H9 (cell line): ENCODE results near the gene LYPD1. TPM values are rescaled to one million over a fixed set of nuclear protein-coding genes. Genes with fewer than 3 reads are reported as not detected.

ENCODE experiments used
- DNase-seq: peaks from one replicate; pipeline ENCODE4 v3.0.0-alpha.2; 2017
- H2AFZ ChIP-seq: one replicate; pipeline ENCODE4 v1.6.1; 2013; ENCODE audit warnings: mild to moderate bottlenecking, low read length, control low read depth, moderate library complexity
- H2AK5ac ChIP-seq: 2 replicates; pipeline ENCODE4 v1.6.1; 2013; ENCODE audit warnings: low read length, control low read depth, mixed read lengths; ENCODE audit not compliant: insufficient read length
- H2BK120ac ChIP-seq: one replicate; pipeline ENCODE4 v1.6.1; 2013; ENCODE audit warnings: low read depth, mild to moderate bottlenecking, low read length, control low read depth, inconsistent platforms; ENCODE audit not compliant: poor library complexity, severe bottlenecking
- H2BK12ac ChIP-seq: 2 replicates; pipeline ENCODE4 v1.6.1; 2013; ENCODE audit warnings: low read length, control low read depth, mixed read lengths, low read depth; ENCODE audit not compliant: insufficient read length
- H2BK15ac ChIP-seq: 2 replicates; pipeline ENCODE4 v1.6.1; 2013; ENCODE audit warnings: low read depth, low read length, control low read depth
- H2BK20ac ChIP-seq: one replicate; pipeline ENCODE4 v1.6.1; 2013; ENCODE audit warnings: low read depth, mild to moderate bottlenecking, low read length, control low read depth, inconsistent platforms; ENCODE audit not compliant: poor library complexity, severe bottlenecking
- H2BK5ac ChIP-seq: 2 replicates; pipeline ENCODE4 v1.6.1; 2013; ENCODE audit warnings: low read length, control low read depth, mixed read lengths; ENCODE audit not compliant: insufficient read length
- H3K14ac ChIP-seq: 2 replicates; pipeline ENCODE4 v1.6.1; 2013; ENCODE audit warnings: low read length, control low read depth; ENCODE audit not compliant: insufficient read depth
- H3K18ac ChIP-seq: 2 replicates; pipeline ENCODE4 v1.6.1; 2013; ENCODE audit warnings: low read depth, mild to moderate bottlenecking, mixed read lengths, low read length, control low read depth; ENCODE audit not compliant: insufficient read length
- H3K23ac ChIP-seq: 2 replicates; pipeline ENCODE4 v1.6.1; 2013; ENCODE audit warnings: low read length, control low read depth, mixed read lengths, low read depth; ENCODE audit not compliant: insufficient read length
- H3K23me2 ChIP-seq: 2 replicates; pipeline ENCODE4 v1.6.1; 2013; ENCODE audit warnings: low read depth, mild to moderate bottlenecking, mixed read lengths, low read length, control low read depth; ENCODE audit not compliant: insufficient read length, poor library complexity, severe bottlenecking
- H3K27ac ChIP-seq: 2 replicates; pipeline ENCODE4 v1.5.1; 2013; ENCODE audit warnings: low read length, control low read depth, mixed read lengths, low read depth; ENCODE audit not compliant: insufficient read length
- H3K27me3 ChIP-seq: 2 replicates; pipeline ENCODE4 v1.6.1; 2013; ENCODE audit warnings: low read length, control low read depth, inconsistent platforms; ENCODE audit not compliant: insufficient read depth
- H3K4ac ChIP-seq: 2 replicates; pipeline ENCODE4 v1.6.1; 2013; ENCODE audit warnings: low read depth, mild to moderate bottlenecking, control low read depth, inconsistent platforms, low read length, moderate library complexity
- H3K4me1 ChIP-seq: 2 replicates; pipeline ENCODE4 v1.6.1; 2013; ENCODE audit warnings: low read length, control low read depth, inconsistent platforms; ENCODE audit not compliant: insufficient read depth
- H3K4me2 ChIP-seq: 2 replicates; pipeline ENCODE4 v1.6.1; 2013; ENCODE audit warnings: low read length, control low read depth, mixed read lengths; ENCODE audit not compliant: insufficient read length, insufficient read depth
- H3K56ac ChIP-seq: 2 replicates; pipeline ENCODE4 v1.6.1; 2013; ENCODE audit warnings: low read depth, mild to moderate bottlenecking, mixed read lengths, low read length, control low read depth; ENCODE audit not compliant: insufficient read length
- H3K79me1 ChIP-seq: 2 replicates; pipeline ENCODE4 v1.6.1; 2013; ENCODE audit warnings: low read depth, mild to moderate bottlenecking, moderate library complexity, low read length, control low read depth, inconsistent platforms; ENCODE audit not compliant: insufficient read depth, poor library complexity, severe bottlenecking
- H3K79me2 ChIP-seq: 2 replicates; pipeline ENCODE4 v1.6.1; 2013; ENCODE audit warnings: low read length, control low read depth, inconsistent platforms; ENCODE audit not compliant: insufficient read depth
- H3K9ac ChIP-seq: 2 replicates; pipeline ENCODE4 v1.6.1; 2013; ENCODE audit warnings: low read length, control low read depth, mixed read lengths; ENCODE audit not compliant: insufficient read length; ENCODE audit errors: extremely low read depth
- H3K9me3 ChIP-seq: one replicate; pipeline ENCODE4 v1.6.1; 2013; ENCODE audit warnings: low read depth, low read length, inconsistent platforms; ENCODE audit not compliant: control insufficient read depth
- H3T11ph ChIP-seq: one replicate; pipeline ENCODE4 v1.6.1; 2013; ENCODE audit warnings: mild to moderate bottlenecking, low read length, control low read depth, inconsistent platforms
- H4K20me1 ChIP-seq: one replicate; pipeline ENCODE4 v1.6.1; 2013; ENCODE audit not compliant: control insufficient read depth, insufficient read length, insufficient read depth
- H4K5ac ChIP-seq: 2 replicates; pipeline ENCODE4 v1.6.1; 2013; ENCODE audit warnings: low read depth, mild to moderate bottlenecking, mixed read lengths, low read length, control low read depth; ENCODE audit not compliant: insufficient read length
- H4K8ac ChIP-seq: replicated peaks from 2 replicates; pipeline ENCODE4 v1.6.1; 2013; ENCODE audit warnings: low read length, control low read depth, mixed read lengths, low read depth; ENCODE audit not compliant: insufficient read length
- H4K91ac ChIP-seq: 2 replicates; pipeline ENCODE4 v1.6.1; 2013; ENCODE audit warnings: low read depth, mild to moderate bottlenecking, moderate library complexity, mixed read lengths, low read length, control low read depth; ENCODE audit not compliant: insufficient read length
- H3K27ac Mint-ChIP-seq, 3 experiments: 2 replicates in 2 of 3; 3 replicates in 1 of 3; pipeline ENCODE4 v1.8.0; 2020 to 2021; ENCODE audit warnings: mixed read lengths in 3 of 3, mild to moderate bottlenecking in 1 of 3, moderate library complexity in 1 of 3
- H3K27me3 Mint-ChIP-seq: 2 replicates; pipeline ENCODE4 v1.8.0; 2021; ENCODE audit warnings: low read depth, mild to moderate bottlenecking, moderate library complexity, mixed read lengths
- H3K36me3 Mint-ChIP-seq, 3 experiments: 2 replicates in 2 of 3; 3 replicates in 1 of 3; pipeline ENCODE4 v1.8.0; 2020 to 2021; ENCODE audit warnings: low read depth in 3 of 3, mixed read lengths in 3 of 3; ENCODE audit not compliant: insufficient read depth in 1 of 3
- H3K4me1 Mint-ChIP-seq, 2 experiments: 2 replicates each; pipeline ENCODE4 v1.8.0; 2020; ENCODE audit warnings: mixed read lengths in 2 of 2
- H3K4me3 Mint-ChIP-seq, 2 experiments: 2 replicates in 1 of 2; 3 replicates in 1 of 2; pipeline ENCODE4 v1.8.0; 2020 to 2021; ENCODE audit warnings: mild to moderate bottlenecking in 2 of 2, mixed read lengths in 2 of 2, moderate library complexity in 1 of 2
- H3K9me3 Mint-ChIP-seq, 2 experiments: 2 replicates in 1 of 2; 3 replicates in 1 of 2; pipeline ENCODE4 v1.8.0; 2020; ENCODE audit warnings: mild to moderate bottlenecking in 2 of 2, mixed read lengths in 2 of 2, moderate library complexity in 1 of 2
- WGBS: extraction: QIAGEN DNeasy Blood & Tissue Kit; methylation state at CpG from one replicate; pipeline ENCODE4 v1.1.7; 2013; ENCODE audit warnings: missing lambda C conversion rate, low lambda C conversion rate, mixed read lengths; ENCODE audit not compliant: insufficient read length; ENCODE audit errors: extremely low coverage; 5-methylcytosine and 5-hydroxymethylcytosine counted together
- total RNA-seq: library from RNA; stranded (reverse); gene quantifications from 2 replicates; pipeline ENCODE4 v1.2.1, GENCODE V29; 2021
- TF ChIP-seq, protein P1 (sequence below): fragments of 200-600 bp; sonication (generic); conservative IDR thresholded peaks from 3 replicates; pipeline ENCODE4 v1.8.0; 2021; ENCODE audit warnings: antibody characterized with exemption, mild to moderate bottlenecking

Gene LYPD1
- total RNA-seq, 1 experiment from 2014 or later, result 10.6 TPM

DNA sequence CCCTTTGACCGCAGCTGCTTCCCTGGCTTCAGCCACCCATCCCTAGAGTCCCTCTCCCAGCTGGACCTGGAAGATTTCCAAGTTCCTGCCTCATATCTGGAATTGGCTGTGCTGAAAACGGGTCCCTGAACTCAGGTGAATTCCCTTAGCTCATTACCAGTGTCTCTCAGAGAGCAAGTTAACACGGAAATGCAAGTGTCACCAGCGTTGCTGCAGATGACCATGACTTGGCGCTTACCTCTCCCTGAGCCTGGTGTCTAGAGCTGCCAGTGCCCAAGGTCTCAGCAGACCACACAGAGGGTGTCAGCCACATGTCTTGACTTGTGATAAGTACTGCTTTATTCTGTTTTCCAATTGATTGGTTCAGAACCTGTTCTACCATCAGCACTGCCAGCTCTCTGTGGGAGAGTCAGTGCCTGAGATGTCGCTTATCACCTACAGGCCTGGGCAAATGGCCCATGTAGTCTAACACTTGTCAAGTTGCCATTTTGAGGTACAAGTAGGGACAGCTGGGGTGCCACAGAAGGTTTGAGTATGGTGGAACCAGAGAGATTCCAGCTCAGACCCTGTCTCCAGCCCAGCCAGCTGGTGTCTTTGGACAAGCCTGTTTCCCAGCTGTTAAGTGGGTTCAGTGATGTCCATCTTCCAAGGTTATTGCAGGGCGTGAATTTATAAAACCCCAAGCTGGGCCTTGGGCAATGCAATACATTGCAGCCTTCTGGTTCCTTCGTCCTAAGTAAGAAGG is 48.7 kb downstream of the LYPD1 start:
- Histone ChIP-seq H2BK120ac (no peak overlapping the region), H3K9me3 (no peaks in the 10 kb centered on the region), H3K27me3 (no peaks in the 10 kb centered on the region), H3K27ac (no peak overlapping the region), H3K4me1 (peaks cover 6% of the 10 kb centered on the region; the same call in 1 of the 2 replicates), H3K79me1 (no peaks in the 10 kb centered on the region), H4K91ac (no peak overlapping the region), H3K4me2 (no peak overlapping the region), H2AK5ac (no peak overlapping the region), H3K23ac (no peak overlapping the region), H4K5ac (no peak overlapping the region), H2BK15ac (no peak overlapping the region), H2AFZ (no peak overlapping the region), H3K79me2 (no peaks in the 10 kb centered on the region), H2BK20ac (no peak overlapping the region), H2BK12ac (no peak overlapping the region), H2BK5ac (no peak overlapping the region), H3K9ac (no peak overlapping the region), H3K56ac (no peak overlapping the region), H3T11ph (no peak overlapping the region), H3K18ac (no peak overlapping the region), H3K23me2 (no peaks in the 10 kb centered on the region), H4K20me1 (no peaks in the 10 kb centered on the region), H3K14ac (no peak overlapping the region), H3K4ac (no peak overlapping the region), H4K8ac (no peak overlapping the region)
- no peak overlapping the region for H3K27ac Mint-ChIP-seq
- TF ChIP-seq, protein P1, sequence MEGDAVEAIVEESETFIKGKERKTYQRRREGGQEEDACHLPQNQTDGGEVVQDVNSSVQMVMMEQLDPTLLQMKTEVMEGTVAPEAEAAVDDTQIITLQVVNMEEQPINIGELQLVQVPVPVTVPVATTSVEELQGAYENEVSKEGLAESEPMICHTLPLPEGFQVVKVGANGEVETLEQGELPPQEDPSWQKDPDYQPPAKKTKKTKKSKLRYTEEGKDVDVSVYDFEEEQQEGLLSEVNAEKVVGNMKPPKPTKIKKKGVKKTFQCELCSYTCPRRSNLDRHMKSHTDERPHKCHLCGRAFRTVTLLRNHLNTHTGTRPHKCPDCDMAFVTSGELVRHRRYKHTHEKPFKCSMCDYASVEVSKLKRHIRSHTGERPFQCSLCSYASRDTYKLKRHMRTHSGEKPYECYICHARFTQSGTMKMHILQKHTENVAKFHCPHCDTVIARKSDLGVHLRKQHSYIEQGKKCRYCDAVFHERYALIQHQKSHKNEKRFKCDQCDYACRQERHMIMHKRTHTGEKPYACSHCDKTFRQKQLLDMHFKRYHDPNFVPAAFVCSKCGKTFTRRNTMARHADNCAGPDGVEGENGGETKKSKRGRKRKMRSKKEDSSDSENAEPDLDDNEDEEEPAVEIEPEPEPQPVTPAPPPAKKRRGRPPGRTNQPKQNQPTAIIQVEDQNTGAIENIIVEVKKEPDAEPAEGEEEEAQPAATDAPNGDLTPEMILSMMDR, result no peak
- H3K36me3 Mint-ChIP-seq, result peaks cover 0 to 4% (median 2%) of the 10 kb centered on the region in 3 experiments; a peak in 4 of 7 replicates
- H3K27me3 Mint-ChIP-seq, result no peaks in the 10 kb centered on the region
- H3K4me3 Mint-ChIP-seq, result no peak overlapping the region
- H3K9me3 Mint-ChIP-seq, result peaks cover 3 to 4% of the 10 kb centered on the region in 2 experiments; a peak in 2 of 5 replicates
- WGBS, result no CpG with 5 or more reads among the region's 8 CpGs
- peaks cover 20 to 25% of the 10 kb centered on the region in 2 experiments for H3K4me1 Mint-ChIP-seq
- DNase-seq, result no peak
